Measurements from ENCODE around the gene GRM4. TPM values are rescaled to one million over a fixed set of nuclear protein-coding genes. Genes with fewer than 3 reads are reported as not detected.
"Not testable (repeated sequence)": the region's sequence is repeated elsewhere in the genome, so short reads cannot be mapped to it uniquely, and the experiment has no call there.

Gene GRM4
- total RNA-seq, 1 donor = not detected

DNA sequence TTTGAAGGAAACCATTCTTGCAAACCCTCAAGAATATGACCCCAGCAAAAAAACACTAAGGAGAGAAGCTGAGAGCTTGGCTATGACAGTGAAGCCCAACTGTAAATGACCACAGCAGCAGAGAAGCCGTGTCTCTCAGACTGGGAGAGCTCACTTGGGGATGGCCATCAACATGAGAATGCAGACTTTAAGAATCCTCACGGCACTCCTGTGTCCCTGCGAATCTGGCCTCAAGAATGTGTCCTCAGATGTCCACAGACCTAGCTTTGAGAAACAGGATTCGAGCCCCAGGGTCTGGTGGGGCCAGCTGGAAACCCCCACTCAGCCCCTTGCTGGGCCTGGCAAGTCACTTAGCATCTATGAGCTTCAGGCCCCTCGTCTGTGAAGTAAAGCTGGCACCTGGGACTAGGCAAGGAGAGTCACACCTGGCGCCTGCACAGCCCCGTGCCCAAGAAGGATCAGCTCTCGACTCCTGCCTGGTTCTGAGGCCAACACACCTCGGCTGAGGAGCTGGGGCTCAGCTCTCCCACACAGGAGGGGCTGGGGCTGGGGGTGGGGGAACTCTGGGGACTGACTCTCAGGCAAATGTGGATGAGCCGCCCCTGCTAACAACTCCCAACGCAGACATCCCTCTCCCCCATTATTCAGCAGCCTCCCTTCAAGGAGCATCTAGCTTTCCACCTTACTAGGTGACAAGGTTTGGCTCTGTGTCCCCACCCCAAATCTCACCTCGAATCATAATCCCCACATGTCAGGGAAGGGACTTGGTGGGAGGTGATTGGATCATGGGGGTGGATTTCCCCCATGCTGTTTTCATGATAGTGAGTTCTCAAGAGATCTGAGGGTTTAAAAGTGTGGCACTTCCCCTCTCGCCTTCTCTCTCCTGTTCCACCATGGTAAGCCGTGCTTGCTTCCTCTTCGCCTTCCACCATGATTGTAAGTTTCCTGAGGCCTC is 97.7 kb downstream of the GRM4 start:
- no peak for DNase-seq (ENCODE audit: low read depth)
- no peak overlapping the region for H3K4me3 ChIP-seq (ENCODE audit: low read depth, low read length)
- TF ChIP-seq, protein P1, sequence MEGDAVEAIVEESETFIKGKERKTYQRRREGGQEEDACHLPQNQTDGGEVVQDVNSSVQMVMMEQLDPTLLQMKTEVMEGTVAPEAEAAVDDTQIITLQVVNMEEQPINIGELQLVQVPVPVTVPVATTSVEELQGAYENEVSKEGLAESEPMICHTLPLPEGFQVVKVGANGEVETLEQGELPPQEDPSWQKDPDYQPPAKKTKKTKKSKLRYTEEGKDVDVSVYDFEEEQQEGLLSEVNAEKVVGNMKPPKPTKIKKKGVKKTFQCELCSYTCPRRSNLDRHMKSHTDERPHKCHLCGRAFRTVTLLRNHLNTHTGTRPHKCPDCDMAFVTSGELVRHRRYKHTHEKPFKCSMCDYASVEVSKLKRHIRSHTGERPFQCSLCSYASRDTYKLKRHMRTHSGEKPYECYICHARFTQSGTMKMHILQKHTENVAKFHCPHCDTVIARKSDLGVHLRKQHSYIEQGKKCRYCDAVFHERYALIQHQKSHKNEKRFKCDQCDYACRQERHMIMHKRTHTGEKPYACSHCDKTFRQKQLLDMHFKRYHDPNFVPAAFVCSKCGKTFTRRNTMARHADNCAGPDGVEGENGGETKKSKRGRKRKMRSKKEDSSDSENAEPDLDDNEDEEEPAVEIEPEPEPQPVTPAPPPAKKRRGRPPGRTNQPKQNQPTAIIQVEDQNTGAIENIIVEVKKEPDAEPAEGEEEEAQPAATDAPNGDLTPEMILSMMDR (IDR thresholded peaks at IDR 0.05; ENCODE audit: insufficient read depth, low read length) = no peak

- TF ChIP-seq, protein P1 (IDR thresholded peaks at IDR 0.05; ENCODE audit: insufficient read depth, low read length) = no peak
- no peak for DNase-seq (ENCODE audit: low read depth)
- no peak overlapping the region for H3K4me3 ChIP-seq (ENCODE audit: low read depth, low read length)
Measured at GRCh38 chr6:34046617-34047016, 99.3 kb downstream of the GRM4 start.

GRCh38 chr6:34045771-34046170 is 100.1 kb downstream of the GRM4 start:
- TF ChIP-seq, protein P1 (IDR thresholded peaks at IDR 0.05; ENCODE audit: insufficient read depth, low read length) = no peak
- no peak for DNase-seq (ENCODE audit: low read depth)

DNA sequence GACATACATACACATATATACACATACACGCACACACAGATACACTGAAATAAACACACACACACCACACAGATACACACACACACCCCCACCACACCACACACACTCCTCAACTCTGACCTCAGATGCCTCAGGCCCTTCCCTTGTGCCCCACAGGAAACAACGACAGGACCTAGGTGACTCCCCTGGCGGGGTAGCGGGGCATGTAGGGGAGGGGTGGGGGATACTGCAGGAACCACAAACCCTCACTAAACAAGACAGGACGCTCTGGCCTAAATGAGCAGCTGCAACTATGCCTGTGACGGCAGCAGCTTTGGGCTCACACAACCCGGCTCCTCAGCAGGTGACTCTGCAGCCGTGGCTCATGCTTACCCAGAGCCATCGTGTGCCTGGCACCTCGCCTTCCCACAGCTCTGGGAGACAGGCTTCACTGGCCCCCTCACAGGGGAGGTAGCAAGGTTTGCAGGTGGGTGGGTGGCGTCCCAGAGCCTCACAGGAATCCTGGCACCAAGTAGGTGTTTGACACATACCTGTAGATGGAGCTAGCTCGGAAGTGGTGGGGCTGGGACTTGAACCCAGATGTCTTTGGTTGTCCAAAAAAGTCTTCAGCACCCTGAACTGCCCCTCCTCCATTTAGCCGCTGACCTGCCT is 100.8 kb downstream of the GRM4 start:
- no peak overlapping the region for H3K4me3 ChIP-seq (ENCODE audit: low read depth, low read length)
- TF ChIP-seq, protein P1 (IDR thresholded peaks at IDR 0.05; ENCODE audit: insufficient read depth, low read length) = no peak
- no peak for DNase-seq (ENCODE audit: low read depth)

More at GRCh38 chr6:34045771-34046170, 100.1 kb downstream of the GRM4 start:
- H3K4me3 ChIP-seq (ENCODE audit: low read depth, low read length) = no peak overlapping the region

GRCh38 chr6:34043359-34043758 is 102.5 kb downstream of the GRM4 start:
- H3K4me3 ChIP-seq (ENCODE audit: low read depth, low read length) = no peak overlapping the region
- TF ChIP-seq, protein P1 (IDR thresholded peaks at IDR 0.05; ENCODE audit: insufficient read depth, low read length) = no peak
- DNase-seq (ENCODE audit: low read depth) = no peak

- not testable (repeated sequence) for DNase-seq (ENCODE audit: low read depth); H3K4me3 ChIP-seq (ENCODE audit: low read depth, low read length)
Measured at GRCh38 chr6:34041998-34042397, 103.9 kb downstream of the GRM4 start.

- TF ChIP-seq, protein P1 (IDR thresholded peaks at IDR 0.05; ENCODE audit: insufficient read depth, low read length) = no peak
- DNase-seq (ENCODE audit: low read depth) = no peak
Measured at GRCh38 chr6:34041385-34041784, 104.5 kb downstream of the GRM4 start.

More at GRCh38 chr6:34041385-34041784, 104.5 kb downstream of the GRM4 start:
- H3K4me3 ChIP-seq (ENCODE audit: low read depth, low read length) = no peak overlapping the region

Data from fibroblast of the aortic adventitia (primary cell).